ENCODE data around the gene CTXND1. TPM values are rescaled to one million over a fixed set of nuclear protein-coding genes. Genes with fewer than 3 reads are reported as not detected.

Gene CTXND1
- total RNA-seq, 1 donor from 2014 or later, result not detected

DNA sequence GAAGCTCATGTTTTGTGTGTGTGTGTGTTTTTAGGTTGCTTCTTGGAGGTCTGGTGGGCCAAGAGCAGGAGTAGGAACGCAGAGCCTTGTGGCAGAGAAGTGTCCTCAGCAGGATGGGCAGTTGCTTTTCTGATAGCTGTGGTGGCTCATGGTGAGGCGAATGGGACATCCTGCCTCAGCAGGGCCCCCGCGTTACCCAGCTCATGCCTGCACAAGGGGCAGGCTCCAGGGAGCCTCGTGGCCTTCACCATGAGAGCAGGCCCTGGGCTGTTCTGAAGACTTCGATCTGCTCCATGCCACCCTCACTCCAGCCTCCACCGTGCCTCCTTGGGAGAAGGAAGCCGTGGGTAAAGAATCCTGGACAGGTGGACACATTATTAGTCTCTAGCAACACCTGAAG is 33.4 kb upstream of the CTXND1 start:
- no peak for DNase-seq (ENCODE audit: low read depth)
- no peak for TF ChIP-seq CTCF (conservative IDR thresholded peaks at IDR 0.05; ENCODE audit: low read depth, low read length)
- no peak overlapping the region for H3K4me3 ChIP-seq (ENCODE audit: low read depth, low read length)

DNA sequence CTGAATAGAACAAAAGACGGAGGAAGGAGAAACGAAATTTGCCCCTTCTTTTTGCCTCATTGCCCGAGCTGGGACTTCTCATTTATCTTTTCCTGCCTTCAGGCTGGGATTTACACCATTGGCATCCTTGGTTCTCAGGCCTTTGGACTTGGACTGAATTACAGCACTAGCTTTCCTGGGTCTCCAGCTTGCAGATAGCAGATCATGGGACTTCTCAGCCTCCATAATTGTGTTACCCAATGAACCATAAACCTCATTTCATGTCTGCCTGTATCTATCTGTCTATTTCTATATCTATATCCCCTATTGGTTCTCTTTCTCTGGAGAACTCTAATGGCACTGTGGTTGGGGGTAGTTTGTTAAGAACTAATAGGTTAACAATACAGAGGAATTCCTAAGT is 31.5 kb upstream of the CTXND1 start:
- no peak overlapping the region for H3K4me3 ChIP-seq (ENCODE audit: low read depth, low read length)
- no peak for TF ChIP-seq CTCF (conservative IDR thresholded peaks at IDR 0.05; ENCODE audit: low read depth, low read length)
- no peak for DNase-seq (ENCODE audit: low read depth)

DNA sequence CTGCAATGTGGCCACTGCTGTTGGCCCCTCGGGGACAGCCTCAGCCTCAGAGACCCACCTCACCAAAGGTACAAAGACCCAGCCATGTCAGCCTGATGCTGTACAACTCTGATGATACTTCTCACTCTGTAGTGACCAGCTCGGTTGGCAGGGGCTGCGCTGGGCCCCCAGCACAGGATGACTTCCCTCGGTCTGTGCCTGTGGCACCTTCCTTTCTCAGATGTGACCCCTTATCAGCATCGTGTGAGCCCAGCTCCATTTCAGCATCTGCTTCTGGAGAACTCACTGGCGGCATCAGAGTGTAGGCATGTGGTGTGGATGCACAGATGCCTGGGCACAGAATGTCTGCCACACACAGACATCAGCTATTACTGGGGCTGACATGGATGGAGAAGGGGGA is 25.1 kb upstream of the CTXND1 start:
- no peak for TF ChIP-seq CTCF (conservative IDR thresholded peaks at IDR 0.05; ENCODE audit: low read depth, low read length)
- no peak overlapping the region for H3K4me3 ChIP-seq (ENCODE audit: low read depth, low read length)
- no peak for DNase-seq (ENCODE audit: low read depth)

DNA sequence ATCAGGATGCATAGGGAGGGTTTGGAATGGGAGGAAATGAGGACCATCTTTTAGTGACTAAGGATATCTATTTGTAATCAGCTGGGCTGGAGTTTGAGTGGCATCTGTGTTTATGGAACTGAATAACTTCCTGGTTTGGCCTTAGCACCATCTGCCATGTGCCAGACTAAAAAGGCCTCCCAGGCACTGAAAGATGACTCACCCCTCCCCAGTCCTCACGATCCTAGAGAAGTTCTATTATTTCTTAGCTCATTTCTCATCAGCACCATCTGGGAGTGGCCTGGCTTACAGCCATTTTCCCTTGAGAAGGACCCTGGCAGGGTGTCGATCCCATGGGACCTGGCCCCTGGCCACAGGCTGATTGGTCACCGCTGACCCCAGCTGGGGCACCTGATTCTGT is 23.9 kb upstream of the CTXND1 start:
- DNase-seq (ENCODE audit: low read depth), result no peak
- no peak for TF ChIP-seq CTCF (conservative IDR thresholded peaks at IDR 0.05; ENCODE audit: low read depth, low read length)

DNA sequence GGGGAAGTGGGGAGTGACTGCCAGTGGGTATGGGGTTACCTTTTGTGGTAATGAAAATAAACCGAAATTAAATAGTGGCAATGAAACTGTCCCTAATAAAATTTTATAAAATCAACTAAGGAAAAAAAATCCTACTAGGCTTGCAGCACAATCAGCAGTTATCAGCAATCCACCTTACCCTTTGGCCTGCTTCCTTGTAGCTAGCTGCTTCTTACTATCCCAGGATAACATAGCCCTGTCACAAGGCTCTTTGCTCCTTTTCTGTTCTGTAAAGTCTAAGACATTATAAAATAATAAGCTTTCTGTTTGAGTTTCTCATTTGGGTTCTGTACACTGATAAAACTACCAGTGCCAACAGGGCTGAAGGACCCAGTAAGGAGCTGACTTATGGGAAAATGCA is 23.0 kb upstream of the CTXND1 start:
- H3K4me3 ChIP-seq (ENCODE audit: low read depth, low read length), result no peak overlapping the region
- DNase-seq (ENCODE audit: low read depth), result no peak
- TF ChIP-seq CTCF (conservative IDR thresholded peaks at IDR 0.05; ENCODE audit: low read depth, low read length), result no peak

More for the DNA sequence above, 23.9 kb upstream of the CTXND1 start:
- no peak overlapping the region for H3K4me3 ChIP-seq (ENCODE audit: low read depth, low read length)

- TF ChIP-seq CTCF (conservative IDR thresholded peaks at IDR 0.05; ENCODE audit: low read depth, low read length), result no peak
- no peak for DNase-seq (ENCODE audit: low read depth)
- H3K4me3 ChIP-seq (ENCODE audit: low read depth, low read length), result no peak overlapping the region
Observed at GRCh38 chr15:80274554-80274953, 22.5 kb upstream of the CTXND1 start.

GRCh38 chr15:80272987-80273386 is 21.0 kb upstream of the CTXND1 start:
- DNase-seq (ENCODE audit: low read depth), result no peak
- H3K4me3 ChIP-seq (ENCODE audit: low read depth, low read length), result no peak overlapping the region
- no peak for TF ChIP-seq CTCF (conservative IDR thresholded peaks at IDR 0.05; ENCODE audit: low read depth, low read length)

Measured in epithelial cell of proximal tubule (primary cell).